Heart right ventricle (tissue), 16 donors: ENCODE results near the gene SHISA5. TPM values are rescaled to one million over a fixed set of nuclear protein-coding genes. Genes with fewer than 3 reads are reported as not detected.

Experiments
- ATAC-seq, 8 donors: fragments of 200-7000 bp; cut with Tn5 transposase; one replicate each; pipeline ENCODE4 v1.9.1; 2020; ENCODE audit warnings: mild to moderate bottlenecking in 8 of 8, moderate library complexity in 8 of 8, moderate number of reproducible peaks in 1 of 8
- DNase-seq, 2 donors: peaks; one replicate each; pipeline ENCODE4 v3.0.0-alpha.2; 2020
- H3K27ac ChIP-seq, 10 donors: fragments of 200-600 bp; sonication (generic) in 2 of 10; one replicate each; pipeline versions ENCODE4 v1.5.0 to v1.8.0; 2020 to 2022; ENCODE audit warnings: mild to moderate bottlenecking in 3 of 10
- H3K27me3 ChIP-seq, 7 donors: fragments of 200-600 bp; one replicate each; pipeline ENCODE4 v1.8.0; 2021 to 2022; ENCODE audit warnings: mild to moderate bottlenecking in 2 of 7
- H3K36me3 ChIP-seq, 9 donors: fragments of 200-600 bp; sonication (generic) in 1 of 9; one replicate each; pipeline versions ENCODE4 v1.5.0 to v1.8.0; 2020 to 2022; ENCODE audit warnings: mild to moderate bottlenecking in 2 of 9
- H3K4me1 ChIP-seq, 9 donors: fragments of 200-600 bp; sonication (generic) in 1 of 9; one replicate each; pipeline versions ENCODE4 v1.5.0 to v1.8.0; 2020 to 2022; ENCODE audit warnings: mild to moderate bottlenecking in 4 of 9
- H3K4me3 ChIP-seq, 10 donors: fragments of 200-600 bp; sonication (generic) in 2 of 10; one replicate each; pipeline versions ENCODE4 v1.5.0 to v1.8.0; 2020 to 2022; ENCODE audit warnings: mild to moderate bottlenecking in 7 of 10, moderate library complexity in 2 of 10
- H3K9me3 ChIP-seq, 11 donors: fragments of 200-600 bp in 10 of 11; sonication (generic) in 2 of 11; one replicate each; pipeline versions ENCODE4 v1.5.0 to v1.8.0; 2013 to 2022; ENCODE audit warnings: mild to moderate bottlenecking in 2 of 11, control low read depth in 1 of 11, moderate library complexity in 1 of 11
- WGBS, 2 donors: extraction: QIAGEN DNeasy Blood & Tissue Kit; methylation state at CpG; one replicate each; pipeline ENCODE4 v1.1.7; 2013; ENCODE audit warnings: inconsistent platforms in 1 of 2; 5-methylcytosine and 5-hydroxymethylcytosine counted together
- intact Hi-C, 10 donors: fragments of 100-400 bp; cut with DNase I; formaldehyde crosslinking; loops; one replicate each; pipeline versions ENCODE4 v1.11.1 to v1.14.2; 2022
- polyA plus RNA-seq, 2 donors: library from polyadenylated mRNA; stranded (reverse); fragments of 200-250 nt; gene quantifications; one replicate each; pipeline ENCODE4 v1.2.3, GENCODE V29; 2013
- total RNA-seq, 10 donors: library from RNA; stranded (reverse); fragmentation: NEBNext Ultra II Directional in 3 of 10; extraction: Animal tissue kit (Norgen Biotek cat#: 25700) in 3 of 10; gene quantifications; one replicate each; pipeline versions ENCODE4 v1.2.1 to v1.2.4, GENCODE V29; 2021 to 2023
- TF ChIP-seq, protein P1 (sequence below), 9 donors: fragments of 200-600 bp; sonication (generic) in 2 of 9; IDR thresholded peaks; one replicate each; pipeline versions ENCODE4 v1.5.0 to v1.8.0; 2021 to 2022; ENCODE audit warnings: antibody characterized with exemption in 9 of 9, mild to moderate bottlenecking in 5 of 9, moderate library complexity in 1 of 9
- donor health status: Arrhythmogenic right ventricular cardiomyopathy.
- donor health status: ischemic (EF 13 %, LVEDD 7.1; RV severe dilation, severe dysfunction).
- donor health status: healthy with polysubstance abuse.
- donor health status: DM: no; HTN: yes; CAD: no.
- donor health status: DM: no; HTN: no; CAD: no.
- donor health status: ischemic (EF 25% LVEDD 6.9; RV normal size, moderate dysfunction).
- donor health status: ischemic (EF 25% LVEDD 5.7; RV mildly dilated, moderate dysfunction).
- donor health status: healthy.
- donor health status: DM: yes; HTN: yes; CAD: no.
- donor health status: Ischemic cardiomyopathy.
- donor health status: ischemic (EF 35%, LVEDD 5.7; RV mildly dilated, moderate dysfunction).
- donor health status: nonischemic (EF 11% LVEDD 7.7; RV severe dilation, severe dysfunction).
- donor health status: DM: yes; HTN: yes; CAD: no.
- donor health status: PGD.
- donor health status: ischemic (EF 29% LVEDD 5.4; RV normal size, mild dysfunction).
- donor health status: nonischemic (EF 23%, LVEDD 6.1; RV moderate dilation, normal function).

Gene SHISA5
- total and polyA plus RNA-seq, 12 donors: 34.6 to 95.3 (median 52.9) TPM

DNA sequence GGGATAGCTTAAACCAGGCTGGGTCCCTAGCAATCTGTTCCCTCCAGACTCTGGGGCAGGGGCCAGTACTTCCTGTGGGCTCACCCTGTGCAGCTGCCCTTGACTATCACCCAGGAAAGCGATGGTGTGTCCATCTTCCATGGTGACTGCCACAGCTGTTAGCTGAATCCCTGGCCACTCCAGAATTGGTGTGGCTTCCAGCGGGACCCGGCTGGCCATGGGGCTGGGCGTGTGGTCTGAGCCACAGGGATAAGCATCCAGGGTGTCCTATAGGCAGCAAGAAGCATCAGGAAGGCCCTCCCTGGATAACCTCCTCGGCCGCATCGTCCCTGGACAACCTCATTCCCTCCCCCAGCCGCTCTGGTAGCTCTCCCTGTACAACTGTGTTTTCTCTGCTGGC, 81.3 kb downstream of the SHISA5 start:
- H3K27ac ChIP-seq: no peak overlapping the region
- intact Hi-C loops: no loop called here
- WGBS, 2 donors: 78 to 87% methylated on average over 8 of the region's 8 CpGs
- DNase-seq (no peak), ATAC-seq (no peak)
- H3K9me3 ChIP-seq: no peaks in the 10 kb centered on the region
- peaks cover 17 to 46% (median 34%) of the 10 kb centered on the region in 9 donors for H3K4me1 ChIP-seq
- TF ChIP-seq, protein P1, sequence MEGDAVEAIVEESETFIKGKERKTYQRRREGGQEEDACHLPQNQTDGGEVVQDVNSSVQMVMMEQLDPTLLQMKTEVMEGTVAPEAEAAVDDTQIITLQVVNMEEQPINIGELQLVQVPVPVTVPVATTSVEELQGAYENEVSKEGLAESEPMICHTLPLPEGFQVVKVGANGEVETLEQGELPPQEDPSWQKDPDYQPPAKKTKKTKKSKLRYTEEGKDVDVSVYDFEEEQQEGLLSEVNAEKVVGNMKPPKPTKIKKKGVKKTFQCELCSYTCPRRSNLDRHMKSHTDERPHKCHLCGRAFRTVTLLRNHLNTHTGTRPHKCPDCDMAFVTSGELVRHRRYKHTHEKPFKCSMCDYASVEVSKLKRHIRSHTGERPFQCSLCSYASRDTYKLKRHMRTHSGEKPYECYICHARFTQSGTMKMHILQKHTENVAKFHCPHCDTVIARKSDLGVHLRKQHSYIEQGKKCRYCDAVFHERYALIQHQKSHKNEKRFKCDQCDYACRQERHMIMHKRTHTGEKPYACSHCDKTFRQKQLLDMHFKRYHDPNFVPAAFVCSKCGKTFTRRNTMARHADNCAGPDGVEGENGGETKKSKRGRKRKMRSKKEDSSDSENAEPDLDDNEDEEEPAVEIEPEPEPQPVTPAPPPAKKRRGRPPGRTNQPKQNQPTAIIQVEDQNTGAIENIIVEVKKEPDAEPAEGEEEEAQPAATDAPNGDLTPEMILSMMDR (IDR thresholded peaks at IDR 0.05): no peak
- no peaks in the 10 kb centered on the region for H3K27me3 ChIP-seq
- peaks cover 0 to 19% (median 5%) of the 10 kb centered on the region in 9 donors for H3K36me3 ChIP-seq
- no peak overlapping the region for H3K4me3 ChIP-seq

DNA sequence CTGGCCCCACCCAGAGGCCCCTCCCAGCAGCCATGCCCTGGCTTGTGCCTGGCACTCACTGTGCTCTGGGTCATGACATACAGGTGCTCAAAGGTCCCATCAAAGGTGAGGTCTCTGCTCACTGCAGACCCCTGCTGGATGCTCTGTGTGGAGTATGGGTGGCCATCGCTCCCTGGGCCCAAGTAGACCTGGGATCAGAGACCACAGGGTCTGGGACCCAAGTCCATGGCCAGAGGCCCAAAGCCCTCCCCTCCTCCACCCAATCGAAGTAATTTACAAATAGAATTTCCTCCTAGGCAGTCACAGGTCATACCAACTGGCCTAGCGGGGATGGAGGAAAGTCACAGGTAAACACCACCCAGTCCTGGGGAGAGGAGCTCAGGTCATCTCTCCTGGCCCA, 81.7 kb downstream of the SHISA5 start:
- DNase-seq (no peak), ATAC-seq (no peak)
- H3K27ac ChIP-seq: no peak overlapping the region
- peaks cover 0 to 23% (median 7%) of the 10 kb centered on the region in 9 donors for H3K36me3 ChIP-seq
- TF ChIP-seq, protein P1 (IDR thresholded peaks at IDR 0.05): no peak
- no peaks in the 10 kb centered on the region for H3K27me3 ChIP-seq
- intact Hi-C loops: no loop called here
- H3K9me3 ChIP-seq: no peaks in the 10 kb centered on the region
- H3K4me1 ChIP-seq: peaks cover 13 to 42% (median 30%) of the 10 kb centered on the region in 9 donors
- WGBS, 2 donors: 84 to 87% methylated on average over 3 of the region's 3 CpGs
- no peak overlapping the region for H3K4me3 ChIP-seq

DNA sequence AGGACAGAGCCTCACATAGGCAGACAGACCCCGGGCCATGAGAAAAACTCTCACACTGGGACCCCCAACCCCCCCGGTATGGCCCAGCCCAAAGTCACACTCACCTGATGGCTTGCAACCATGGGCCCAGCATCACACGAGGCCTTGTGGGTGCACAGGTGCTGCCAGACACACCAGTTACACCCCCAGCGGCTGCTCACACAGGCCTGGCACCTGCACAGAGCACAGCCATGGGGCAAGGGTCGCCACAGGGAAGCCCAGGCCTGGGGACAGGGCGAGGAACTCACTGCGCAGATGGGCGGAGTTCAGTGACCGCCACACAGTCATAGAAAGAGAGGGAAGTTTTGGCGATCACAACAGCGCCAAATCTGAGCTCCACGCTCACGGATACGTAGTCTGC, 83.4 kb downstream of the SHISA5 start:
- intact Hi-C loops: no loop called here
- no peaks in the 10 kb centered on the region for H3K9me3 ChIP-seq
- H3K36me3 ChIP-seq: peaks cover 0 to 35% (median 13%) of the 10 kb centered on the region in 9 donors
- 93 to 95% methylated on average over 14 of the region's 14 CpGs for WGBS, 2 donors
- H3K27me3 ChIP-seq: no peaks in the 10 kb centered on the region
- TF ChIP-seq, protein P1 (IDR thresholded peaks at IDR 0.05): no peak
- H3K27ac ChIP-seq: no peak overlapping the region
- H3K4me3 ChIP-seq: no peak overlapping the region
- ATAC-seq (no peak), DNase-seq (no peak)
- peaks cover 3 to 25% (median 16%) of the 10 kb centered on the region in 9 donors for H3K4me1 ChIP-seq

DNA sequence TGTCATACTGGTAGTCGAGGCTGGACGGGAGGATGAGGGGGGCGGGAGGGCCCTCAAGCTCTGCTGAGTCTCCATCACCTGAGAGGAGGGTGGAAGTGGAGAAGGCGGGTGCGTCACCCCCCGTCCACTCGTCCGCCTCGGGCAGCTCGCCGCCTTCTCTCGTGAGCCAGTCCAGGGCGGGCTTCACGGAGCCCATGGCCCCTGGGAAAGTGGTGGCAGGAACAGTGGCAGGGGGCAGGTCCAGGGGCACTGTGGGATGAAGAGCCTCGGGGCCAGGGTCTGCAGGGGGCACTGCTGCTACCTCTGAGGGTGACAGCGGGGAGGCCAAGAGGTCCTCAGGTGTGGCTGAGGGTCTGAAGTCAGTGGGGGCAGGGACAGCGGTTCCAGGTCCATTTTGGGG, 84.4 kb downstream of the SHISA5 start:
- Histone ChIP-seq H3K4me3 (no peak overlapping the region), H3K36me3 (peaks cover 0 to 45% (median 21%) of the 10 kb centered on the region in 9 donors), H3K27me3 (no peaks in the 10 kb centered on the region), H3K9me3 (no peaks in the 10 kb centered on the region), H3K4me1 (peaks cover 0 to 15% (median 7%) of the 10 kb centered on the region in 9 donors), H3K27ac (no peak overlapping the region)
- DNase-seq: no peak
- intact Hi-C loops: no loop called here
- 94% methylated on average over 17 of the region's 17 CpGs for WGBS, 2 donors
- TF ChIP-seq, protein P1 (IDR thresholded peaks at IDR 0.05): no peak
- ATAC-seq: no peak
